Measurements from ENCODE around the gene PPP4R3B. TPM values are rescaled to one million over a fixed set of nuclear protein-coding genes. Genes with fewer than 3 reads are reported as not detected.

Gene PPP4R3B
- total and polyA plus RNA-seq, 2 experiments from 2014 or later, result 25.6 to 56.6 TPM

DNA sequence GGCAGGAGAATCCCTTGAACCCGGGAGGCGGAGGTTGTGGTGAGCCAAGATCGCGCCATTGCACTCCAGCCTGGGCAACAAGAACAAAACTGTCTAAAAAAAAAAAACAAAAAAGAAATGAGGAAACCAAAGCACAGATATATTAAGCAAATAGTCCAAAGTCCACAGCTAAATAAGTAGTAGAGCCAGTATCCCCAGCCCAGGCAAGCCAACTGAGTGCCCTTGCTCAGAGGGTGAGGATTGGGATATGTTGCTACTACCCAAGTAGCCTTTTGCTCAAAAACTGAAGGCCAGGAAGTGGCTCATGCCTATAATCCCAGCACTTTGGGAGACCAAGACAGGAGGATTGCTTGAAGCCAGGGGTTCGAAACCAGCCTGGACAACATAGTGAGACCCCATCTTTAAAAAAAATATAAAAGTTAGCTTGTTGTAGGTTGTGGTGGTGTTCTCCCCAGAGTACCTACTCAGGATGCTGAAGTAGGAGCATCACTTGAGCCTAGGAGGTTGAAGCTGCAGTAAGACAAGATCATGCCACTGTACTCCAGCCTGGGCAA, 92.5 kb downstream of the PPP4R3B start:
- Histone ChIP-seq H3K4me2 (no peak overlapping the region), H3K79me2 (replicated peaks; ENCODE audit: insufficient read depth) (no peaks in the 10 kb centered on the region), H4K20me1 (replicated peaks; ENCODE audit: insufficient read depth) (no peaks in the 10 kb centered on the region), H3F3A (replicated peaks; ENCODE audit: low read depth) (no peaks in the 10 kb centered on the region), H3K27me3 (ENCODE audit: insufficient read depth) (no peaks in the 10 kb centered on the region), H3K36me3 (ENCODE audit: insufficient read depth) (no peaks in the 10 kb centered on the region), H3K4me3 (no peak overlapping the region), H3K4me1 (ENCODE audit: insufficient read depth) (0 out of 2 replicates have a peak, but pooled peaks cover 3% of the 10 kb centered on the region), H3K9me2 (ENCODE audit: insufficient read depth) (no peaks in the 10 kb centered on the region), H2AFZ (no peak overlapping the region), H3K27ac (ENCODE audit: low read depth) (no peak overlapping the region)
- TF ChIP-seq ZNF114 (CRISPR knock-in tag; IDR thresholded peaks at IDR 0.05) (no peak), EZH2 (IDR thresholded peaks at IDR 0.05; ENCODE audit: low read depth, unreplicated experiment) (no peak), JUNB (IDR thresholded peaks at IDR 0.05; ENCODE audit: unreplicated experiment) (no peak), CREB1 (CRISPR knock-in tag; IDR thresholded peaks at IDR 0.05; ENCODE audit: low read depth) (no peak), STAT1 (IDR thresholded peaks at IDR 0.05; ENCODE audit: unreplicated experiment) (no peak), EZH2phosphoT487 (IDR thresholded peaks at IDR 0.05; ENCODE audit: unreplicated experiment) (no peak), ZNF331 (CRISPR knock-in tag; IDR thresholded peaks at IDR 0.05; ENCODE audit: low read depth) (no peak), POLR2AphosphoS5 (IDR thresholded peaks at IDR 0.05; ENCODE audit: low read depth) (no peak), NANOG (IDR thresholded peaks at IDR 0.05; ENCODE audit: borderline replicate concordance) (no peak)
- TF ChIP-seq, protein P1, sequence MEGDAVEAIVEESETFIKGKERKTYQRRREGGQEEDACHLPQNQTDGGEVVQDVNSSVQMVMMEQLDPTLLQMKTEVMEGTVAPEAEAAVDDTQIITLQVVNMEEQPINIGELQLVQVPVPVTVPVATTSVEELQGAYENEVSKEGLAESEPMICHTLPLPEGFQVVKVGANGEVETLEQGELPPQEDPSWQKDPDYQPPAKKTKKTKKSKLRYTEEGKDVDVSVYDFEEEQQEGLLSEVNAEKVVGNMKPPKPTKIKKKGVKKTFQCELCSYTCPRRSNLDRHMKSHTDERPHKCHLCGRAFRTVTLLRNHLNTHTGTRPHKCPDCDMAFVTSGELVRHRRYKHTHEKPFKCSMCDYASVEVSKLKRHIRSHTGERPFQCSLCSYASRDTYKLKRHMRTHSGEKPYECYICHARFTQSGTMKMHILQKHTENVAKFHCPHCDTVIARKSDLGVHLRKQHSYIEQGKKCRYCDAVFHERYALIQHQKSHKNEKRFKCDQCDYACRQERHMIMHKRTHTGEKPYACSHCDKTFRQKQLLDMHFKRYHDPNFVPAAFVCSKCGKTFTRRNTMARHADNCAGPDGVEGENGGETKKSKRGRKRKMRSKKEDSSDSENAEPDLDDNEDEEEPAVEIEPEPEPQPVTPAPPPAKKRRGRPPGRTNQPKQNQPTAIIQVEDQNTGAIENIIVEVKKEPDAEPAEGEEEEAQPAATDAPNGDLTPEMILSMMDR (conservative IDR thresholded peaks at IDR 0.05; ENCODE audit: low read depth in 2 of 2), result no peak
- TF ChIP-seq, protein P2, sequence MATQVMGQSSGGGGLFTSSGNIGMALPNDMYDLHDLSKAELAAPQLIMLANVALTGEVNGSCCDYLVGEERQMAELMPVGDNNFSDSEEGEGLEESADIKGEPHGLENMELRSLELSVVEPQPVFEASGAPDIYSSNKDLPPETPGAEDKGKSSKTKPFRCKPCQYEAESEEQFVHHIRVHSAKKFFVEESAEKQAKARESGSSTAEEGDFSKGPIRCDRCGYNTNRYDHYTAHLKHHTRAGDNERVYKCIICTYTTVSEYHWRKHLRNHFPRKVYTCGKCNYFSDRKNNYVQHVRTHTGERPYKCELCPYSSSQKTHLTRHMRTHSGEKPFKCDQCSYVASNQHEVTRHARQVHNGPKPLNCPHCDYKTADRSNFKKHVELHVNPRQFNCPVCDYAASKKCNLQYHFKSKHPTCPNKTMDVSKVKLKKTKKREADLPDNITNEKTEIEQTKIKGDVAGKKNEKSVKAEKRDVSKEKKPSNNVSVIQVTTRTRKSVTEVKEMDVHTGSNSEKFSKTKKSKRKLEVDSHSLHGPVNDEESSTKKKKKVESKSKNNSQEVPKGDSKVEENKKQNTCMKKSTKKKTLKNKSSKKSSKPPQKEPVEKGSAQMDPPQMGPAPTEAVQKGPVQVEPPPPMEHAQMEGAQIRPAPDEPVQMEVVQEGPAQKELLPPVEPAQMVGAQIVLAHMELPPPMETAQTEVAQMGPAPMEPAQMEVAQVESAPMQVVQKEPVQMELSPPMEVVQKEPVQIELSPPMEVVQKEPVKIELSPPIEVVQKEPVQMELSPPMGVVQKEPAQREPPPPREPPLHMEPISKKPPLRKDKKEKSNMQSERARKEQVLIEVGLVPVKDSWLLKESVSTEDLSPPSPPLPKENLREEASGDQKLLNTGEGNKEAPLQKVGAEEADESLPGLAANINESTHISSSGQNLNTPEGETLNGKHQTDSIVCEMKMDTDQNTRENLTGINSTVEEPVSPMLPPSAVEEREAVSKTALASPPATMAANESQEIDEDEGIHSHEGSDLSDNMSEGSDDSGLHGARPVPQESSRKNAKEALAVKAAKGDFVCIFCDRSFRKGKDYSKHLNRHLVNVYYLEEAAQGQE (IDR thresholded peaks at IDR 0.05; ENCODE audit: unreplicated experiment), result no peak
- TF ChIP-seq, protein P3, sequence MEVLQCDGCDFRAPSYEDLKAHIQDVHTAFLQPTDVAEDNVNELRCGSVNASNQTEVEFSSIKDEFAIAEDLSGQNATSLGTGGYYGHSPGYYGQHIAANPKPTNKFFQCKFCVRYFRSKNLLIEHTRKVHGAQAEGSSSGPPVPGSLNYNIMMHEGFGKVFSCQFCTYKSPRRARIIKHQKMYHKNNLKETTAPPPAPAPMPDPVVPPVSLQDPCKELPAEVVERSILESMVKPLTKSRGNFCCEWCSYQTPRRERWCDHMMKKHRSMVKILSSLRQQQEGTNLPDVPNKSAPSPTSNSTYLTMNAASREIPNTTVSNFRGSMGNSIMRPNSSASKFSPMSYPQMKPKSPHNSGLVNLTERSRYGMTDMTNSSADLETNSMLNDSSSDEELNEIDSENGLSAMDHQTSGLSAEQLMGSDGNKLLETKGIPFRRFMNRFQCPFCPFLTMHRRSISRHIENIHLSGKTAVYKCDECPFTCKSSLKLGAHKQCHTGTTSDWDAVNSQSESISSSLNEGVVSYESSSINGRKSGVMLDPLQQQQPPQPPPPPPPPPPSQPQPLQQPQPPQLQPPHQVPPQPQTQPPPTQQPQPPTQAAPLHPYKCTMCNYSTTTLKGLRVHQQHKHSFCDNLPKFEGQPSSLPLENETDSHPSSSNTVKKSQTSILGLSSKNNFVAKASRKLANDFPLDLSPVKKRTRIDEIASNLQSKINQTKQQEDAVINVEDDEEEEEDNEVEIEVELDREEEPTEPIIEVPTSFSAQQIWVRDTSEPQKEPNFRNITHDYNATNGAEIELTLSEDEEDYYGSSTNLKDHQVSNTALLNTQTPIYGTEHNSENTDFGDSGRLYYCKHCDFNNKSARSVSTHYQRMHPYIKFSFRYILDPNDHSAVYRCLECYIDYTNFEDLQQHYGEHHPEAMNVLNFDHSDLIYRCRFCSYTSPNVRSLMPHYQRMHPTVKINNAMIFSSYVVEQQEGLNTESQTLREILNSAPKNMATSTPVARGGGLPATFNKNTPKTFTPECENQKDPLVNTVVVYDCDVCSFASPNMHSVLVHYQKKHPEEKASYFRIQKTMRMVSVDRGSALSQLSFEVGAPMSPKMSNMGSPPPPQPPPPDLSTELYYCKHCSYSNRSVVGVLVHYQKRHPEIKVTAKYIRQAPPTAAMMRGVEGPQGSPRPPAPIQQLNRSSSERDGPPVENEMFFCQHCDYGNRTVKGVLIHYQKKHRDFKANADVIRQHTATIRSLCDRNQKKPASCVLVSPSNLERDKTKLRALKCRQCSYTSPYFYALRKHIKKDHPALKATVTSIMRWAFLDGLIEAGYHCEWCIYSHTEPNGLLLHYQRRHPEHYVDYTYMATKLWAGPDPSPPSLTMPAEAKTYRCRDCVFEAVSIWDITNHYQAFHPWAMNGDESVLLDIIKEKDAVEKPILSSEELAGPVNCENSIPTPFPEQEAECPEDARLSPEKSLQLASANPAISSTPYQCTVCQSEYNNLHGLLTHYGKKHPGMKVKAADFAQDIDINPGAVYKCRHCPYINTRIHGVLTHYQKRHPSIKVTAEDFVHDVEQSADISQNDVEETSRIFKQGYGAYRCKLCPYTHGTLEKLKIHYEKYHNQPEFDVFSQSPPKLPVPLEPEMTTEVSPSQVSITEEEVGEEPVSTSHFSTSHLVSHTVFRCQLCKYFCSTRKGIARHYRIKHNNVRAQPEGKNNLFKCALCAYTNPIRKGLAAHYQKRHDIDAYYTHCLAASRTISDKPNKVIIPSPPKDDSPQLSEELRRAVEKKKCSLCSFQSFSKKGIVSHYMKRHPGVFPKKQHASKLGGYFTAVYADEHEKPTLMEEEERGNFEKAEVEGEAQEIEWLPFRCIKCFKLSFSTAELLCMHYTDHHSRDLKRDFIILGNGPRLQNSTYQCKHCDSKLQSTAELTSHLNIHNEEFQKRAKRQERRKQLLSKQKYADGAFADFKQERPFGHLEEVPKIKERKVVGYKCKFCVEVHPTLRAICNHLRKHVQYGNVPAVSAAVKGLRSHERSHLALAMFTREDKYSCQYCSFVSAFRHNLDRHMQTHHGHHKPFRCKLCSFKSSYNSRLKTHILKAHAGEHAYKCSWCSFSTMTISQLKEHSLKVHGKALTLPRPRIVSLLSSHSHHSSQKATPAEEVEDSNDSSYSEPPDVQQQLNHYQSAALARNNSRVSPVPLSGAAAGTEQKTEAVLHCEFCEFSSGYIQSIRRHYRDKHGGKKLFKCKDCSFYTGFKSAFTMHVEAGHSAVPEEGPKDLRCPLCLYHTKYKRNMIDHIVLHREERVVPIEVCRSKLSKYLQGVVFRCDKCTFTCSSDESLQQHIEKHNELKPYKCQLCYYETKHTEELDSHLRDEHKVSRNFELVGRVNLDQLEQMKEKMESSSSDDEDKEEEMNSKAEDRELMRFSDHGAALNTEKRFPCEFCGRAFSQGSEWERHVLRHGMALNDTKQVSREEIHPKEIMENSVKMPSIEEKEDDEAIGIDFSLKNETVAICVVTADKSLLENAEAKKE (CRISPR knock-in tag; IDR thresholded peaks at IDR 0.05), result no peak
- TF ChIP-seq, protein P4, sequence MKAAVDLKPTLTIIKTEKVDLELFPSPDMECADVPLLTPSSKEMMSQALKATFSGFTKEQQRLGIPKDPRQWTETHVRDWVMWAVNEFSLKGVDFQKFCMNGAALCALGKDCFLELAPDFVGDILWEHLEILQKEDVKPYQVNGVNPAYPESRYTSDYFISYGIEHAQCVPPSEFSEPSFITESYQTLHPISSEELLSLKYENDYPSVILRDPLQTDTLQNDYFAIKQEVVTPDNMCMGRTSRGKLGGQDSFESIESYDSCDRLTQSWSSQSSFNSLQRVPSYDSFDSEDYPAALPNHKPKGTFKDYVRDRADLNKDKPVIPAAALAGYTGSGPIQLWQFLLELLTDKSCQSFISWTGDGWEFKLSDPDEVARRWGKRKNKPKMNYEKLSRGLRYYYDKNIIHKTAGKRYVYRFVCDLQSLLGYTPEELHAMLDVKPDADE (IDR thresholded peaks at IDR 0.05), result no peak
- H3K4me3 Mint-ChIP-seq, result no peak overlapping the region
- peaks cover 5% of the 10 kb centered on the region; the same call in 2 of the 3 replicates for H3K4me1 Mint-ChIP-seq
- ATAC-seq (no peak), DNase-seq (ENCODE audit: low spot score) (no peak)
- no peak overlapping the region for H3K27ac Mint-ChIP-seq
- no peaks in the 10 kb centered on the region for H3K9me3 Mint-ChIP-seq
- no peaks in the 10 kb centered on the region for H3K27me3 Mint-ChIP-seq (ENCODE audit: insufficient read depth, low read depth, poor library complexity)
- peaks cover 22% of the 10 kb centered on the region for H3K36me3 Mint-ChIP-seq (ENCODE audit: low read depth)

Data from GM23338 (cell line).